Panc1 (cell line): Measurements from ENCODE around the gene PTPN18. TPM values are rescaled to one million over a fixed set of nuclear protein-coding genes. Genes with fewer than 3 reads are reported as not detected.

Experiments used
- ATAC-seq: fragments of 200-7000 bp; cut with Tn5 transposase; 2 replicates; pipeline ENCODE4 v1.9.1; 2020; ENCODE audit warnings: mild to moderate bottlenecking, moderate library complexity
- BruUV-seq: library from RNA; stranded (reverse); fragments of 400-500 nt; replicated peaks from 2 replicates; lab custom pipeline; 2021; lab: Mats Ljungman, UMichigan
- CTCF ChIA-PET: fragments of 300-600 bp; sonication (Branson Sonifier 250); formaldehyde crosslinking; loops from one replicate; lab custom pipeline; 2022; ENCODE audit warnings: antibody characterized with exemption; lab: Charles Lee
- POLR2A ChIA-PET: fragments of 300-600 bp; sonication (Branson Sonifier 250); formaldehyde crosslinking; loops from one replicate; lab custom pipeline; 2022; ENCODE audit warnings: antibody characterized with exemption; lab: Charles Lee
- DNase-seq: peaks from one replicate; pipeline ENCODE4 v3.0.0-alpha.2; 2010; ENCODE audit warnings: low read depth, low spot score
- H3K27ac ChIP-seq: 2 replicates; pipeline ENCODE4 v1.5.1; 2011; ENCODE audit warnings: mild to moderate bottlenecking, low read length, inconsistent platforms
- H3K27me3 ChIP-seq: fragments of 200-500 bp; sonication (Bioruptor generic); 2 replicates; pipeline ENCODE4 v1.6.0; 2014; ENCODE audit warnings: low read length, inconsistent platforms; ENCODE audit not compliant: control insufficient read depth, insufficient read depth
- H3K36me3 ChIP-seq: fragments of 200-500 bp; sonication (Bioruptor generic); 2 replicates; pipeline ENCODE4 v1.5.1; 2014; ENCODE audit warnings: inconsistent platforms, mild to moderate bottlenecking, low read length, moderate library complexity; ENCODE audit not compliant: control insufficient read depth, insufficient read depth
- H3K4me1 ChIP-seq: 2 replicates; pipeline ENCODE4 v1.5.1; 2011; ENCODE audit warnings: inconsistent platforms, mild to moderate bottlenecking, low read length, moderate library complexity; ENCODE audit not compliant: control insufficient read depth, insufficient read depth
- H3K4me3 ChIP-seq, 2 experiments: 2 replicates each; pipeline ENCODE4 v1.5.1; 2011 to 2012; ENCODE audit warnings: low read depth in 2 of 2, low read length in 2 of 2, mild to moderate bottlenecking in 2 of 2, inconsistent platforms in 1 of 2, moderate library complexity in 1 of 2
- H3K9me3 ChIP-seq: fragments of 200-500 bp; sonication (Bioruptor generic); 2 replicates; pipeline ENCODE4 v1.5.1; 2014; ENCODE audit warnings: low read depth, mild to moderate bottlenecking, inconsistent platforms, low read length, moderate library complexity; ENCODE audit not compliant: control insufficient read depth, insufficient read depth
- CTCF ChIP-seq: fragments of 450-650 bp; IDR thresholded peaks from 2 replicates; pipeline ENCODE4 v1.5.1; 2017; ENCODE audit warnings: mild to moderate bottlenecking
- POLR2AphosphoS5 ChIP-seq: IDR thresholded peaks from 2 replicates; pipeline ENCODE4 v1.6.1; 2012; ENCODE audit warnings: mild to moderate bottlenecking, low read depth, low read length, moderate library complexity
- SIN3A ChIP-seq: IDR thresholded peaks from 2 replicates; pipeline ENCODE4 v1.6.1; 2012; ENCODE audit warnings: low read depth, mild to moderate bottlenecking, low read length, moderate library complexity, borderline replicate concordance; ENCODE audit not compliant: insufficient read depth
- TCF7L2 ChIP-seq: IDR thresholded peaks from 2 replicates; pipeline ENCODE4 v1.6.1; 2011; ENCODE audit warnings: mild to moderate bottlenecking, low read depth, low read length, inconsistent platforms
- in situ Hi-C: cut with HindIII; loops from 2 replicates; pipeline ENCODE4 v1.10.0; 2016; ENCODE audit warnings: low sequenced_read_pairs, low pct_unique_long_range_greater_than_20kb
- intact Hi-C: fragments of 100-400 bp; cut with micrococcal nuclease; formaldehyde crosslinking; loops from one replicate; pipeline ENCODE4 v1.10.0; 2022; ENCODE audit not compliant: unreplicated experiment
- total RNA-seq: library from RNA; stranded (reverse); gene quantifications from one replicate; pipeline ENCODE4 v1.2.1, GENCODE V29; 2021; ENCODE audit not compliant: unreplicated experiment
- TF ChIP-seq, protein P1 (sequence below), 2 experiments: IDR thresholded peaks; 2 replicates each; pipeline ENCODE4 v1.6.1; 2011 to 2012; ENCODE audit warnings: low read depth in 2 of 2, control low read depth in 1 of 2, low read length in 1 of 2, mild to moderate bottlenecking in 1 of 2, moderate library complexity in 1 of 2; ENCODE audit not compliant: insufficient read depth in 1 of 2

The PTPN18 gene
- total RNA-seq, 1 experiment from 2014 or later = 35.3 TPM

- H3K27ac ChIP-seq = no peak overlapping the region
- peaks cover 12% of the 10 kb centered on the region for H3K36me3 ChIP-seq
- ChIA-PET POLR2A (no interaction called here), CTCF (no interaction called here)
- ATAC-seq (no peak), DNase-seq (no peak)
- intact Hi-C loops (no loop called here), in situ Hi-C loops (no loop called here)
- peaks cover 4% of the 10 kb centered on the region; the same call in 1 of the 2 replicates for H3K4me1 ChIP-seq
- no TSS peak for BruUV-seq
- no peaks in the 10 kb centered on the region for H3K9me3 ChIP-seq
- TF ChIP-seq TCF7L2 (no peak), POLR2AphosphoS5 (no peak), CTCF (no peak)
- no peaks in the 10 kb centered on the region for H3K27me3 ChIP-seq
- H3K4me3 ChIP-seq = no peak overlapping the region
Observed at GRCh38 chr2:130346741-130347066, 9.2 kb upstream of the PTPN18 start.

GRCh38 chr2:130347220-130347925, 8.5 kb upstream of the PTPN18 start:
- Histone ChIP-seq H3K4me3 (no peak overlapping the region), H3K27me3 (no peaks in the 10 kb centered on the region), H3K27ac (no peak overlapping the region), H3K9me3 (no peaks in the 10 kb centered on the region), H3K4me1 (peaks cover 8% of the 10 kb centered on the region; the same call in 1 of the 2 replicates), H3K36me3 (peaks cover 12% of the 10 kb centered on the region)
- DNase-seq (no peak), ATAC-seq (no peak)
- in situ Hi-C loops (no loop called here), intact Hi-C loops (no loop called here)
- ChIA-PET CTCF (no interaction called here), POLR2A (no interaction called here)
- TF ChIP-seq CTCF (no peak), SIN3A (no peak), TCF7L2 (no peak), POLR2AphosphoS5 (no peak)
- TF ChIP-seq, protein P1, sequence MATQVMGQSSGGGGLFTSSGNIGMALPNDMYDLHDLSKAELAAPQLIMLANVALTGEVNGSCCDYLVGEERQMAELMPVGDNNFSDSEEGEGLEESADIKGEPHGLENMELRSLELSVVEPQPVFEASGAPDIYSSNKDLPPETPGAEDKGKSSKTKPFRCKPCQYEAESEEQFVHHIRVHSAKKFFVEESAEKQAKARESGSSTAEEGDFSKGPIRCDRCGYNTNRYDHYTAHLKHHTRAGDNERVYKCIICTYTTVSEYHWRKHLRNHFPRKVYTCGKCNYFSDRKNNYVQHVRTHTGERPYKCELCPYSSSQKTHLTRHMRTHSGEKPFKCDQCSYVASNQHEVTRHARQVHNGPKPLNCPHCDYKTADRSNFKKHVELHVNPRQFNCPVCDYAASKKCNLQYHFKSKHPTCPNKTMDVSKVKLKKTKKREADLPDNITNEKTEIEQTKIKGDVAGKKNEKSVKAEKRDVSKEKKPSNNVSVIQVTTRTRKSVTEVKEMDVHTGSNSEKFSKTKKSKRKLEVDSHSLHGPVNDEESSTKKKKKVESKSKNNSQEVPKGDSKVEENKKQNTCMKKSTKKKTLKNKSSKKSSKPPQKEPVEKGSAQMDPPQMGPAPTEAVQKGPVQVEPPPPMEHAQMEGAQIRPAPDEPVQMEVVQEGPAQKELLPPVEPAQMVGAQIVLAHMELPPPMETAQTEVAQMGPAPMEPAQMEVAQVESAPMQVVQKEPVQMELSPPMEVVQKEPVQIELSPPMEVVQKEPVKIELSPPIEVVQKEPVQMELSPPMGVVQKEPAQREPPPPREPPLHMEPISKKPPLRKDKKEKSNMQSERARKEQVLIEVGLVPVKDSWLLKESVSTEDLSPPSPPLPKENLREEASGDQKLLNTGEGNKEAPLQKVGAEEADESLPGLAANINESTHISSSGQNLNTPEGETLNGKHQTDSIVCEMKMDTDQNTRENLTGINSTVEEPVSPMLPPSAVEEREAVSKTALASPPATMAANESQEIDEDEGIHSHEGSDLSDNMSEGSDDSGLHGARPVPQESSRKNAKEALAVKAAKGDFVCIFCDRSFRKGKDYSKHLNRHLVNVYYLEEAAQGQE (IDR thresholded peaks at IDR 0.05; ENCODE audit: insufficient read depth in 1 of 2, low read depth in 2 of 2, low read length in 1 of 2) = no peak
- BruUV-seq = no TSS peak
